NCI-H1436 treated with DMSO at 0.1 percent for 48 hours (cell line): ENCODE results near the gene OR10H5.
"Not testable (repeated sequence)": the region's sequence is repeated elsewhere in the genome, so short reads cannot be mapped to it uniquely, and the experiment has no call there.

ENCODE experiments used
- DNase-seq: peaks from one replicate; lab custom pipeline; 2025; lab: John Stamatoyannopoulos, UW

OR10H5 gene

DNA sequence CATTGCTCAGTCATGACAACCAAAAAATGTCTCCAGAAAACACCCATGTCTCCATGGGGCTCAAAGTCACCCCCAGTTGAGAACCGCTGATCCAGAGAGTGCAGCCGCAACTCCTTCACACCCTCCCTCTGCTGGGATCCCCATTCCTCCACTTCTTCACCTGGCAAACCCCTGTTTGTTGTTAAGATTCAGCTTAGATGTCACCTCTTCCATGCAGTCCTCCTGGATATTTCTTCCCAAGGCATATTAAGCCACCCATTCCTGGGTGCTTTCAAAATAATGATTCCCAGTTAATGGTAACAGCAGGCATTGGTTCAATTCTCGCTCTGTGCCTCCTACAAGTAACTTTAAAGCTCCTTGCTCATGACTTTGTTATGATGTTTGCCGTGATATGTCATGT, 24.0 kb downstream of the OR10H5 start:
- no peak for DNase-seq

DNA sequence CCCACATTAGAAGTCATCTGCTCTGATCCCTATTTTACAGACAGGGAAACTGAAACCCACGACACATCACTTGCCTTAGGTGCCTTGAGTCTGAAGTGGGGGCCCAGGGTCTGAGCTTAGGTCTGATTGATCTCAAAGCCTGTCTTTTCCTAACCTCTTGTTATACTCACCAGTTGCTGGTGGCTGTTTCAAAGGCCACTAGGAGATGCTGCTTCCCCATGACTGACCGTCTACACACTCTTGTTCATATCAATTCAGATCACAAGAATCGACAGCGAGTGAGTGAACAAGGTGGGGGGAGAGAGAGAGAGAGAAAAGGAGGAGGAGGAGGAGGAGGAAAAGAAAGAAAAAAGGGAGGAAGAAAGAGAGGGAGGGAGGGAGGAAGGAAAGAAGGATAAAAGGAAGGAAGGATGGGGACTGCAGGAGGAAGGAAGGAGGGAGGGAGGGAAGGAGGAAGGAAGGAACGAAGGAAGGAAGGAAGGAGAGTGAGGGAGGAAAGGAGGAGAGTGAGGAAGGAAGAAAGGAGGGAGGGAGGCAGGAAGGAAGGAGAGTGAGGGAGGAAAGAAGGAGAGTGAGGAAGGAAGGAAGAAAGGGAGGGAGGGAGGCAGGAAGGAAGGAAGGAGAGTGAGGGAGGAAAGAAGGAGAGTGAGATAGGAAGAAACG, 24.7 kb downstream of the OR10H5 start:
- no peak for DNase-seq

- no peak for DNase-seq
These were observed 26.5 kb downstream of the OR10H5 start for GRCh38 chr19:15813916-15814315.

GRCh38 chr19:15815306-15815705, 27.8 kb downstream of the OR10H5 start, which contains the start of gene OR10H1:
TSS of gene OR10H1 (minus strand) at chr19:15815664. CDS start at chr19:15808037, 7,627 bp downstream.
- DNase-seq = no peak

- DNase-seq = no peak
These were observed 33.2 kb downstream of the OR10H5 start for GRCh38 chr19:15820646-15821045.

DNA sequence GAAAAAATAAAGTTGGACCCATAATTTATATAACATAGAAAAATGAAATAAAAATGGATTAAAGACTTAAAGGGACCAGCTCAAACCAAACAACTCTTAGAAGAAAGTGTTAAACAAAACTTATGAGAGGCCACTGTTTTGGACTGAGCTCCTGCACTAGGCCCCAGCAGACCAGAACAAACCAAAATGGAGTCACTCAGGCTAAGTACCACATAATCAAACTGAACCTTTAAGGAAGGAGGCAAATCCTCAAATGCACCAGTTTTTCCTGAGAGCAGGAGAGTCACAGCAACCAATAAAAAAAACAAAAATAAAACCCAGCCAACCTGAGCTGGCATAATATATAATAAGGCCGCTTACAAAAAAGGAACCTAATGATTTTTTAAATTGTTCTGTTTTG, 38.3 kb downstream of the OR10H5 start:
- no peak for DNase-seq

DNA sequence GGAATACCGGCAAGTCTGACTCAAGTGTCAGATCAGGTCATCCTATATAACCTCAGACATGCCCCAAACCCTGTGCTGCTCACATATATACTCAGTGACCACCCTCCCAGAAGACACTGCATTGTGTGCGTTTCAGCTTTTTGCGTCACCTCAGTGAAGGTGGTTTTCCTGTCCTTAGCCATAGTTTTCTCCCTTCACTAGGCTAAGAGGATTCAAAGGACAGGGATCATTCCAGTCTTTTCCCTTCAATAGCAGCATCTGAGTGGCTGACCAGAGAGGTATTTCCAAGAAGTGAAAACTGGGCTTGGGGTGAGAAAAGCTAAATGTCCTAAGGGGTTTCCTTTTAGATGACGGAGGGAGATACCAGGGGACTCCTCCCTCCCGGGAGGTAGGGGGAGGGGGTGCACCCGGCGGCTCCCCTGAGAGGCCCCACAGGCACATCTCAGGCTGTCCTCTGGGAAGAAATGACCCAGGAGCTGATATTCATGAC, 40.7 kb downstream of the OR10H5 start:
- DNase-seq = no peak

- not testable (repeated sequence) for DNase-seq
These were observed 41.3 kb downstream of the OR10H5 start for GRCh38 chr19:15828611-15829305.

- no peak for DNase-seq
These were observed 41.8 kb downstream of the OR10H5 start for GRCh38 chr19:15829306-15829698.

- no peak for DNase-seq
These were observed 42.3 kb downstream of the OR10H5 start for GRCh38 chr19:15829786-15830185.

GRCh38 chr19:15831626-15832025, 44.2 kb downstream of the OR10H5 start:
- no peak for DNase-seq

DNA sequence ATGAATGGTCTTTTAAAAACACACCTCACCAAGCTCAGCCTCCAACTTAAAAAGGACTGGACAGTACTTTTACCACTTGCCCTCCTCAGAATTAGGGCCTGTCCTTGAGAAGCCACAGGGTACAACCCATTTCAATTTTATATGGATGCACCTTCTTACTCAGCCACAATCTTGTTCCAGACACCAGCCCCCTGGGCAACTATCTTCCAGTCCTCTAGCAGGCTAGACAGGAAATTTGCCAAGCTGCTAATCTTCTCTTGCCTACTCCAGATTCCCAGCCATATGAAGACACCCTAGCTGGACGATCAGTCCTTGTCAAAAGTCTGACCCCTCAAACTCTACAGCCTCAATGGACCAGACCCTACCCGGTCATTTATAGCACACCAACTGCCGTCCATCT, 46.8 kb downstream of the OR10H5 start:
- not testable (repeated sequence) for DNase-seq

DNA sequence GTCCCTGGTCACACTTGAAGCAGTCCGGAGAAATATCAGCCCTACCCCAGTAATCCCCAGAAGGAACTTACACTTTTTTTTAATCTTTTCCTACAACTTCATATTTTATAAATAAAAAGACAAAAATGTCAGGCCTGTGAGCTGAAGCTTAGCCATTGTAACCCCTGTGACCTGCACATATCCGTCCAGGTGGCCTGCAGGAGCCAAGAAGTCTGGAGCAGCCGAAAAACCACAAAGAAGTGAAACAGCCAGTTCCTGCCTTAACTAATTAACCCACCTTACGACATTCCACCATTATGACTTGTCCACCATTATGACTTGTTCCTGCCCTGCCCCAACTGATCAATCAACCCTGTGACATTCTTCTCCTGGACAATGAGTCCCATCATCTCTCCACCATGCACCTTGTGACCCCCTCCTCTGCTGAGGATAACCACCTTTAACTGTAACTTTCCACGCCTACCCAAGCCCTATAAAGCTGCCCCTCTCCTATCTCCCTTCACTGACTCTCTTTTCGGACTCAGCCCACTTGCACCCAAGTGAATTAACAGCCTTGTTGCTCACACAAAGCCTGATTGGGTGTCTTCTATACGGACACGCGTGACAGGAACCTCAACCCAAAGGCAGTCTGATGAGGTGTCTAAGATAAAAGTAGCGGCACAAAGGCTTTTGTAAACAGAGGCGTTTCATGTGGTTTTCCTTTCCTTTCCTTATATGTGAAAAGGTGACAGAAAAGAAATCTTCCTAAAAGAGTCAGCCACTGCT, 48.3 kb downstream of the OR10H5 start:
- not testable (repeated sequence) for DNase-seq

GRCh38 chr19:15836330-15837220, 49.1 kb downstream of the OR10H5 start:
- peak; percentile 49 for DNase-seq

DNA sequence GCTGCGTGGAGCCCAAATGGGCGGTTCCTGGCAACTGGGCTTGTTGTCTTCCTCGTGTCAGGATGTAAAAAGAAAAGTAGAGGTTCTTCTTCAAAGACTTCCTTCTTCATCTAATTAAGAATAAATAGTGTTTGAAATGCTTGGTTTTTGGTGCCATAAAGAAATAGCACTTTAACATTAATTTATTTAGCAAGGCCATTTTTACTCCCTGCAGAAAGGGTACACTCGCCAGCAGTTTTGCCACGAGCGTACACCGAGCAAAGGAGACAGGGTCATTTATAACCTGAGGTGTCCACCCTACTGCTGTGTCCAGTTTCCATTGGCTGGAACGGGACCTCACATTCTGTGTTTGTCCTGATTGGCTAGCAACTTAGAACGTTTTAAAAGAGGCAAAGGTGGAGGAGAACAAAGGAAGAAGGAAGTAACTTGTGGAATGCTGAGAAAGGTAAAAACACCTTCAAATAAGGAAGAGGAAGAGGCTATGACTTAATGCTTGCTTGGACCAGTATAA, 49.8 kb downstream of the OR10H5 start:
- DNase-seq = no peak

GRCh38 chr19:15838351-15838750, 50.9 kb downstream of the OR10H5 start:
- DNase-seq = no peak

- not testable (repeated sequence) for DNase-seq
These were observed 52.4 kb downstream of the OR10H5 start for GRCh38 chr19:15839888-15840287.

DNA sequence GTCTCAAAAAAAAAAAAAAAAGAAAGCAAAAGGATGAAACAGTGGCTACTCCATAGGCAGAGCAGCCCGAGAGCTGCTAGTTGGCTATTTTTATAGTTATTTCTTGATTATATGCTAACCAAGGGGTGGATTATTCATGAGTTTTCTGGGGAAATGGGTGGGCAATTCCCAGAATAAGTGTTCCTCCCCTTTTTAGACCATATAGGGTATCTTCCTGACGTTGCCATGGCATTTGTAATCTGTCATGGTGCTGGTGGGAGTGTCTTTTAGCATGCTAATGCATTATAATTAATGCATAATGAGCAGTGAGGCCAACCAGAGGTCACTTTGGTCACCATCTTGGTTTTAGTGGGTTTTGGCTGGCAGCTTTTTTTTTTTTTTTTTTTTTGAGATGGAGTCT, 53.4 kb downstream of the OR10H5 start:
- DNase-seq = no peak

- DNase-seq = no peak
These were observed 54.6 kb downstream of the OR10H5 start for GRCh38 chr19:15841875-15842569.

DNA sequence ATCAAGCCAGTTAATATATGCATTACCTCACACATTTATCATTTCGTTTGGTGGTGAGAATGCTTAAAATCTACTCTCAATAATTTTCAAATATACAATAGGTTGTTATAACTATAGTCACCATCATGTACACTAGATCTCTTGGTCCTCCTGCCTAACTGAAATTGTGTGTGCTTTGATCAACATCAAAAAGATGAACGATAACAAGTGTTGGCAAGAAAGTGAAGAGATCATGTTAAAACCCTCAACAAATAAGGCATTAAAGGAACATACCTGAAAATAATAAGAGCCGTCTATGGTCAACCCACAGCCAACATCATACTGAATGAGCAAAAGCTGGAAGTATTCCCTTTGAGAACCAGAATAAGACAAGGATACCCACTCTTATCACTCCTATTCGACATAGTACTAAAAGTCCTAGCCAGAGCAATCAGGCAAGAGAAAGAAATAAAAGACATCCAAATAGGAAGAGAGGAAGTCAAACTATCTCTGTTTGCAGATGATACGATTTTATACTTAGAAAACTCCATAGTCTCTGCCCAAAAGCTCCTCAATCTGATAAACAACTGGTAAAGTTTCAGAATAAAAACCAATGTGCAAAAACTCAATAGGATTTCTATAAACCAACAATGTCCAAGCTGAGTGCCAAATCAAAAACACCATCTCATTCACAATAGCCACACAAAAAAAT, 55.9 kb downstream of the OR10H5 start:
- no peak for DNase-seq
